GM23338 (cell line): ENCODE data around the gene PIP5K1C.
"Not testable (repeated sequence)": the region's sequence is repeated elsewhere in the genome, so short reads cannot be mapped to it uniquely, and the experiment has no call there.

Experiments
- CREB1 ChIP-seq: fragments of 250-450 bp; sonication (Bioruptor Pico); IDR thresholded peaks from 2 replicates; pipeline ENCODE4 v1.5.0; 2020; ENCODE audit warnings: low read depth, mild to moderate bottlenecking, moderate library complexity
- CTCF ChIP-seq, 2 experiments: fragments of 200-600 bp in 1 of 2; sonication (generic) in 1 of 2; conservative IDR thresholded peaks; 2 replicates each; pipeline versions ENCODE4 v1.5.1 to v1.6.1; 2016 to 2017; ENCODE audit warnings: antibody characterized with exemption in 2 of 2, low read depth in 2 of 2, mild to moderate bottlenecking in 2 of 2, moderate library complexity in 1 of 2
- ETS1 ChIP-seq: IDR thresholded peaks from 2 replicates; pipeline ENCODE4 v1.6.1; 2016; ENCODE audit warnings: antibody characterized with exemption
- EZH2 ChIP-seq: fragments of 200-600 bp; sonication (generic); IDR thresholded peaks from one replicate; pipeline ENCODE4 v1.8.0; 2017; ENCODE audit warnings: antibody characterized with exemption, mild to moderate bottlenecking, low read depth; ENCODE audit not compliant: unreplicated experiment
- EZH2phosphoT487 ChIP-seq: fragments of 200-600 bp; sonication (generic); IDR thresholded peaks from one replicate; pipeline ENCODE4 v1.8.1; 2018; ENCODE audit warnings: antibody characterized with exemption; ENCODE audit not compliant: unreplicated experiment
- JUNB ChIP-seq: IDR thresholded peaks from one replicate; pipeline ENCODE4 v1.6.1; 2016; ENCODE audit warnings: antibody characterized with exemption; ENCODE audit not compliant: unreplicated experiment
- NANOG ChIP-seq: IDR thresholded peaks from 2 replicates; pipeline ENCODE4 v1.6.1; 2016; ENCODE audit warnings: antibody characterized with exemption, borderline replicate concordance
- POLR2AphosphoS5 ChIP-seq: IDR thresholded peaks from 2 replicates; pipeline ENCODE4 v1.6.1; 2016; ENCODE audit warnings: antibody characterized with exemption, low read depth
- REST ChIP-seq: IDR thresholded peaks from one replicate; pipeline ENCODE4 v1.6.1; 2018; ENCODE audit warnings: antibody characterized with exemption; ENCODE audit not compliant: unreplicated experiment
- ZNF114 ChIP-seq: fragments of 250-450 bp; sonication (Bioruptor Pico); IDR thresholded peaks from 2 replicates; pipeline ENCODE4 v1.5.0; 2020; ENCODE audit warnings: mild to moderate bottlenecking, moderate library complexity
- ZNF331 ChIP-seq: fragments of 250-450 bp; sonication (Bioruptor Pico); IDR thresholded peaks from 2 replicates; pipeline ENCODE4 v1.5.0; 2020; ENCODE audit warnings: low read depth, mild to moderate bottlenecking, moderate library complexity

GRCh38 chr19:3581792-3582191 is 118.5 kb downstream of the PIP5K1C start:
- not testable (repeated sequence) for TF ChIP-seq EZH2phosphoT487; REST; CTCF (conservative IDR thresholded peaks at IDR 0.05; ENCODE audit: low read depth in 2 of 2); POLR2AphosphoS5; EZH2; NANOG; JUNB; CREB1 (CRISPR knock-in tag); ZNF331 (CRISPR knock-in tag); ZNF114; ETS1
